HG02588 (cell line): Measurements from ENCODE around the gene PRSS8.
A peak's percentile ranks its signal among the peaks of the same experiment; 100 is the strongest.
"Not testable (repeated sequence)": the region's sequence is repeated elsewhere in the genome, so short reads cannot be mapped to it uniquely, and the experiment has no call there.

Source experiments
- ATAC-seq: cut with Tn5 transposase; IDR thresholded peaks from one replicate; pipeline ENCODE4 v1.9.1; 2021; ENCODE audit warnings: mild to moderate bottlenecking, moderate library complexity; ENCODE audit not compliant: unreplicated experiment

Gene PRSS8

DNA sequence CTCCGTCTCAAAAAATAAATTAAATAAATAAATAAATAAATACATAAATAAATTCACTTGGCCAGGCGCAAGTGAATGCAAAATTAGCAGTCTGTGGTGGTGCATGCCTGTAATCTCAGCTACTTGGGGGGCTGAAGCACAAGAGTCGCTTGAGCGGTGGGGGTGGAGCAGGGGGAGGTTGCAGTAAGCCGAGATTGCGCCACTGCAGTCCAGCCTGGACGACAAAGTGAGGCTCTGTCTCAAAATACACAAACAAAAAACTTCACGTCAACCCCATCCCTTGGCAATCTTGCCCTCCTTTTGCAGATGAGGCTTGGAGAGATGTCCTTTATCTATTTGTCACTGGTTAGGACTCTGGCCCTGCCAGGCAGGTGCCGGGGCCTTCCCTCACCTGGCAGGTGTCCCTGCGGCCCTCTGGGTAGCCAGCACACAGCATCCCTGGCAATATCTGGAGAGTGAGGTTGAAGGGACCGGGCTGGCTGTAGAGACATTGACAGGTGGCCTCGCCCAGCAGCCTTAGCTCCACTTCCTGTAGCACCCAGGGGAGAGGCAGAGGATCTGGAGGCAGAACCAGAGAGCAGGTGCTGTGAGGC, 10.0 kb upstream of the PRSS8 start:
- no peak for ATAC-seq

DNA sequence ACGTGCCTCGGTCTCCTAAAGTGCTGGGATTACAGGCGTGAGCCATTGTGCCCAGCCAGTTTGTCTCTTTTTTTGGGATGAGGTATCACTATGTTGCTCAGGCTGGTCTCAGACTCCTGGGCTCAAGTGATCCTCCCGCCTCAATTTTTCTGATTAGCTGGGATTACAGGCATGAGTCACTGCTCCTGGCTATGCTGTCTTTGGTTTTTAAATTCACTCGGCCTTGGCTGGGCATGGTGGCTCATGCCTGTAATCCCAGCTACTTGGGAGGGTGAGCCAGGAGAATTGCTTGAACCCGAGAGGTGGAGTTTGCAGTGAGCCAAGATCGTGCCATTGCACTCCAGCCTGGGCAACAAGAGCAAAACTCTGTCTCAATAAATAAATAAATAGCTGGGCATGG, 8.9 kb upstream of the PRSS8 start:
- ATAC-seq = not testable (repeated sequence)

GRCh38 chr16:31143694-31144148, 8.2 kb upstream of the PRSS8 start:
- no peak for ATAC-seq

GRCh38 chr16:31143011-31143693, 7.6 kb upstream of the PRSS8 start:
- no peak for ATAC-seq

GRCh38 chr16:31142109-31143010, 6.8 kb upstream of the PRSS8 start:
- peak; percentile 77 for ATAC-seq

DNA sequence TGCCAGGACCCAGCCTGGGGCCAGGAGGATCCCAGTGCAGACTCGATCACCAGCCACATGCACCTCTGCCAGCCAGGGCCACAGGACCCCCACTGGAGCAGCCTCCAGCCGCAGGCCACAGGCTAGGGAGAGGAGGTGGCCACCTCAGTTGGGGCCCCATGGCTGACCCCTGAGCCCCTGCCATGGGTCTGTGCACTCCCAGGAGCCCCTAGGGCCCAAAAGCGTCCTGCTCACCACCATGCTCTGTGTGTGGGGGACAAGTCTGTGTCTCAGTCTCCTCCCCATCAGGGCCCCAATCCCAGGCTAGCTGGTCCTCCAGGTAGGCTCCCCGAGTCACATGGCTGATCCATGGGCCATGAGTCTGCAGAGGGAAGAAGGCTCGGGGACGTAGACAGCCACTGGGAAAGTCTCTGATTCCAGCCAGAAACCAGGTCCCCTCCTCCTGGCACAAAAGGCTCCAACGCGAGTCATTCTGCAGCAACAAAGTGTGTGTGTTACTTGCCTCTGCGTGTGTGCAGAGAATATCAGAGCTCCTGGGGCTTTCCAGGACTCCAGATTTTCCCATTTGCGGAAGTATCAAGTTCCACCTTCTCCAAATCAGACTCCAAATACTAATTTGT, 6.1 kb upstream of the PRSS8 start:
- peak; percentile 1 for ATAC-seq

- not testable (repeated sequence) for ATAC-seq
Observed at GRCh38 chr16:31141071-31141469, 5.5 kb upstream of the PRSS8 start.

- no peak for ATAC-seq
Observed at GRCh38 chr16:31138621-31139578, 3.4 kb upstream of the PRSS8 start.

DNA sequence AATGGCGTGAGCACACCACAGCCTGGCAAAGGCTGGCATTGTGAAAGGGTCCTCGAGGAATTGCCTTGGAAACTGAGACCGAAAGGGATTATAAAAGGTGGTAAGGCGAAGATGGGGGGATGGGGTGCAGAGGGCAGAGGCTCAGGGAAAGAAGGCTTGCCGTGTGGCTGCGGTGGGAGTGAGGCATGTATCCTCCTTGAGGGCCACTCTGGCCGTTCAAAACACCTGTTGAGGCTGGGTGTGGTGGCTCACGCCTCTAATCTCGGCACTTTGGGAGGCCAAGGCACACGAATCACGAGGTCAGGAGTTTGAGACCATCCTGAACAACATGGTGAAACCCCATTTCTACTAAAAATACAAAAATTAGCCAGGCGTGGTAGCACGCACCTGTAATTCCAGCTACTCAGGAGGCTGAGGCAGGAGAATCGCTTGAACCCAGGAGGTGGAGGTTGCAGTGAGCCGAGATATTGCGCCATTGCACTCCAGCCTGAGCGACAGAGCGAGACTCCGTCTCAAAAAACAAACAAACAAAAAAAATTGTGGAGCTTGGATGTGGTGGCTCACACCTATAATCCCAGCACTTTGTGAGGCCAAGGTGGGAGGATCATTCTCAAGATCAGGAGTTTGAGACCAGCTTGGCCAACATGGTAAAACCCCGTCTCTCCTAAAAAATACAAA, 1.4 kb upstream of the PRSS8 start:
- ATAC-seq = not testable (repeated sequence)

GRCh38 chr16:31136287-31136662, 748 bp upstream of the PRSS8 start:
- no peak for ATAC-seq

DNA sequence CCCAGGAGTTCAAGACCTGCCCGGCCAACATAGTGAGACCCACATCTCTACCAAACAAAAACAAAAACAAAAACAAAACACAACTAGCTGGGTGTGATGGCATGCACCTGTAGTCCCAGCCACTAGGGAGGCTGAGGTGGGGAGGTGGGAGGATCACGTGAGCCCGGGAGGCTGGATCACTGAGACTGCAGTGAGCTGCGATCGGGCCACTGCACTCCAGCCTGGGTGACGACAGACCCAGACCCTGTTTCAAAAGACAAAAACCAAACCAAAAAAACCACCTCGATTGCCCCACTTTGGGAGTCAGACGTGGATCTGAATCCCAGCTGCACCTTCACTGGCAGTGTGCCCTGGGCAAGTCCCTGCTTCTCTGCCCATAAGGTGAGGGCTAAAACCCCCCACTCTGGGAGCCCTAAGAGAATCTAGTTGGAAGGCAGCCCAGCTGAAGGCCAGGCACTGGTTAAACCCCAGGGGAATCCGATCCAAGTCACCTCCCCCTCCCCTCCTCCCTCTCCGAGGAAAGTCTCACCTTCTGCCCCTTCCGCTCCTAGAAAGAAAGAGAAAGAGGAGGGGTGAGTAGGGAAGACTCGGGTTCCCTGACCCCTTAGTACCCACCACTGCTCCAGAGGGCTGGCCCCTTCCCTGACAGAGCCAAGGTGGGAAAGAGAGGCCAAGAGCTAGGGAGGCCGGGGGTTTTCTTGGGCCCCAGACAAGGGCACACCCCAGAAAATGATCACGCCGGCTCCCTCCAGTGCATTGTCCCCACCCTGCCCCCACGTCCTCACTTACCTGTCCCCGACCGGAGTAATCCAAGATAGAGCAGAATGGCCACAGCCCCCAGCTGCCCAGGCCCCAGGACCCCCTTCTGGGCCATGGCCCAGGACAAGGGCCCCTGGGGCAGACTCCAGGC, 647 bp downstream of the PRSS8 start:
- no peak for ATAC-seq

- no peak for ATAC-seq
Observed at GRCh38 chr16:31134091-31134571, 1.4 kb downstream of the PRSS8 start.

GRCh38 chr16:31133046-31133501, 2.5 kb downstream of the PRSS8 start:
- no peak for ATAC-seq

DNA sequence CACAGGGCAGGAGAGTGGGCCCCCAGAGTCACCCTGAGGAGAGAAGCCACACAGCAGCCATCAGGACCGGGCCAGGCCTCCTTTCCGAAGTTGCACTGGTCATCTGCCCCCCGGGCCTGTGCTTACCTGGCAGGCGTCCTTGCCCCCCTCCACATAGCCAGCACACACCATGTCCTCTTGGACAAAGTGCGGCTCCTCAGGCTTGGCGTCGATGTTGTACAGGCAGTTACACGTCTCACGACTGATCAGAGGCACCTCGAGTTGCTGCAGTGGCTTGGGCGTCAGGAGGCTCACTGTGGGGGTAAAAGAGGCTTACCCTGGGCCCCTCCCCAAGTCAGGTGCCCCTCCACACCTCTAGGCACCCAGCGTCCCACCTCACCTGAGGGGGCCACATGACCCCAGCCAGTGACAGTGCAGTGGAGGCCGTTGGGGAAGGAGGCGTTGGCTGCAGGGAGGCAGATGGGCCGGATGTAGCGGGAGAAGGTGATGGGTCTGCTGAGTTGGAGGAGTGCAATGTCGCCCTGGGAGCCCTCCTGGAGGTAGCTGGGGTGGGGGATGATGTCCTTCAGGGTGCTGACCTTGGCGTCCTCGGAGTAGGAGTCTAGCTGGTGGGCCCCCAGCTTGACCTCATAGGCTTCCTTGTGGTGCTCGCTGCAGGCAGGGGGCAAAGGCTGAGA, 3.1 kb downstream of the PRSS8 start:
- ATAC-seq = no peak

- no peak for ATAC-seq
Observed at GRCh38 chr16:31131841-31132271, 3.7 kb downstream of the PRSS8 start.

- ATAC-seq = no peak
Observed at GRCh38 chr16:31131416-31131815, 4.1 kb downstream of the PRSS8 start.

GRCh38 chr16:31130899-31131298, 4.6 kb downstream of the PRSS8 start:
- no peak for ATAC-seq
